IgD-negative memory B cell (primary cell): ENCODE data around the gene RBM48. TPM values are rescaled to one million over a fixed set of nuclear protein-coding genes. Genes with fewer than 3 reads are reported as not detected.
"Not testable (repeated sequence)": the region's sequence is repeated elsewhere in the genome, so short reads cannot be mapped to it uniquely, and the experiment has no call there.

Experiments used
- H3K27ac Mint-ChIP-seq, 3 donors: one replicate each; pipeline ENCODE4 v1.8.0; 2020 to 2022; ENCODE audit warnings: mild to moderate bottlenecking in 3 of 3, mixed read lengths in 3 of 3, moderate library complexity in 1 of 3
- H3K27me3 Mint-ChIP-seq: one replicate; pipeline ENCODE4 v1.8.0; 2021; ENCODE audit warnings: mixed read lengths
- H3K36me3 Mint-ChIP-seq: one replicate; pipeline ENCODE4 v1.8.0; 2020; ENCODE audit warnings: mild to moderate bottlenecking, mixed read lengths
- H3K4me1 Mint-ChIP-seq, 3 donors: one replicate each; pipeline ENCODE4 v1.8.0; 2020 to 2022; ENCODE audit warnings: mixed read lengths in 3 of 3, mild to moderate bottlenecking in 1 of 3
- H3K4me3 Mint-ChIP-seq, 4 donors: one replicate each; pipeline ENCODE4 v1.8.0; 2020 to 2022; ENCODE audit warnings: mild to moderate bottlenecking in 4 of 4, mixed read lengths in 4 of 4, moderate library complexity in 3 of 4
- H3K9me3 Mint-ChIP-seq, 3 donors: one replicate each; pipeline ENCODE4 v1.8.0; 2020 to 2021; ENCODE audit warnings: mixed read lengths in 3 of 3, mild to moderate bottlenecking in 1 of 3
- polyA plus RNA-seq: library from polyadenylated mRNA; unstranded; fragments of 300-500 nt; fragmentation: Illumina TruSeq; gene quantifications from one replicate; pipeline ENCODE4 v1.2.3, GENCODE V29; 2021

RBM48 gene
- 26.6 TPM for polyA plus RNA-seq

DNA sequence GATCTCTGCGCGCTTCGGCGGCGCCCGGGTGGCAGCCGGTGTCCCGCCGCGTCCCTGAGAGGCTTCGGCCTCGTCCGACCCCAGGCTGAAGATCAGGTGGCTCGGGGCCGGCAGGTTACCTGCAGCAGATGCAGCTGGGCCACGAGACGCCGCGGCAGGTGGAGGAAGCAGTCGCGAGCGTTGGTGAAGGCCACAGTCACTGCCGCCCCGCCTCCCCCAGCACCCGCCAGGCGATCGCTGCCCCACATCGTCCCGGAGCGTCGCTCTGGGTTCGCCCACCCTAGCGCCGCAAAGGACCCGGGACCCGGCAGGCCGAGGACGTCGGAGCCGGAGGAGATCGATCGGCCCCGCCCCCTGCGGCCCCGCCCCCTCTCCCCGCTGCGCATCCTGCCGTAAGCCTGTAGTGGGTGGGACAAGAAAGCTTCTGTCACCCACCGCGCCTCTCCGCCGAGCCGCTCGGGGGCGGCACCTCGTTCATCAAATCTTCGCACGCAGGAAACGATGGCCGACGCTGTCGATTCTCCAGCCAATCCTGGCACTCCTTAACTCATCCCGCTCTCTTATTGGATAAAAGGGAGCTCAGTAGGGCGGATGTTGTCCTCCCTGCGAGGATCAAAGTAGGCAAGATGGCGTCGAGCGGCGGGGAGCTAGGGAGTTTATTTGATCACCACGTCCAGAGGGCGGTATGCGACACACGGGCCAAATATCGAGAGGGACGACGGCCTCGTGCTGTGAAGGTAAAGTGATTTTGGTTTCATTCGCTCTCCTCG is at the start of gene RBM48, which contains the start of gene PEX1:
Gene RBM48 (plus strand): TSS at position 608 of the 770 bp plus-strand sequence. CDS start 19 bp downstream, at position 627.
Gene PEX1 (minus strand): TSS at position 333 of the 770 bp plus-strand sequence. CDS start 85 bp downstream, at position 248.
- H3K4me1 Mint-ChIP-seq, result peaks cover 19 to 29% (median 23%) of the 10 kb centered on the region in 3 donors
- peak within 1 kb of the TSS; percentile 87 to 98 (median 97) for H3K4me3 Mint-ChIP-seq

DNA sequence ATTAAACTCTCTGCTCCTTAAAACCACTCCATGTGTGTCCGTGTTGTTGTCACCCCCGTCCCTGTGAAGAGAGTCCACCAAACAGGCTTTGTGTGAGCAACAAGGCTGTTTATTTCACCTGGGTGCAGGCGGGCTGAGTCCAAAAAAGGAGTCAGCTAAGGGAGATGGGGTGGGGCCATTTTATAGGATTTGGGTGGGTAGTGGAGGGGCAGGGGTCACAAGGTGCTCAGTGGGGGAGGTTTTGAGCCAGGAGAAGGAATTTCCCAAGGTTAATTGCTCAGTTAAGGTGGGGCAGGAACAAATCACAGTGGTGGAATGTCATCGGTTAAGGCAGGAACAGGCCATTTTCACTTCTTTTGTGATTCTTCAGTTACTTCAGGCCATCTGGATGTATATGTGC is 49.4 kb upstream of the RBM48 start:
- not testable (repeated sequence) for H3K9me3 Mint-ChIP-seq, H3K4me1 Mint-ChIP-seq, H3K27ac Mint-ChIP-seq, H3K4me3 Mint-ChIP-seq, H3K36me3 Mint-ChIP-seq, H3K27me3 Mint-ChIP-seq

More for the DNA sequence above, at the start of gene RBM48, which contains the start of gene PEX1:
- Mint-ChIP-seq H3K36me3 (peaks cover 2% of the 10 kb centered on the region), H3K27me3 (no peaks in the 10 kb centered on the region), H3K27ac (peak within 1 kb of the TSS; percentile 83 to 99 (median 91)), H3K9me3 (no peaks in the 10 kb centered on the region)

DNA sequence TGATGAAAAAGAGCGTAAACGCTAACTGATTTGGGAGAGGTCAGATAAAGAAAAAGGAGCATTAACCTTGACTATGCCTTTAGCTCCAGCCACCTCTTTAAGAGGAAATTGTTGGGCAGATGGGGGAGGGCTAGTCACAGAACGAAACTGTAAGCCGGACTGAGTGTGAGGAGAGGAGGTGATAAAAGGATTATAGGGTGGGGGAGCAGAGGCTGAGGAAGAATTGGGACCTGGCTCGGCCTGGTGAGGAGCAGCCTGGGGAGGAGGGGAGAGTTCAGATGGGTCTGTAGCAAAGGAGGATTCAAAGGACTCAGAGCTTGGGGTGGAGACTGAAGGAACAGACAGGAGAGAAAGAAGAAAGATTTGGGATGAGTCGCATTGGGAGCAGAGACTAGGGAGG is 45.0 kb upstream of the RBM48 start:
- not testable (repeated sequence) for H3K9me3 Mint-ChIP-seq, H3K27me3 Mint-ChIP-seq, H3K36me3 Mint-ChIP-seq, H3K4me1 Mint-ChIP-seq, H3K27ac Mint-ChIP-seq, H3K4me3 Mint-ChIP-seq

DNA sequence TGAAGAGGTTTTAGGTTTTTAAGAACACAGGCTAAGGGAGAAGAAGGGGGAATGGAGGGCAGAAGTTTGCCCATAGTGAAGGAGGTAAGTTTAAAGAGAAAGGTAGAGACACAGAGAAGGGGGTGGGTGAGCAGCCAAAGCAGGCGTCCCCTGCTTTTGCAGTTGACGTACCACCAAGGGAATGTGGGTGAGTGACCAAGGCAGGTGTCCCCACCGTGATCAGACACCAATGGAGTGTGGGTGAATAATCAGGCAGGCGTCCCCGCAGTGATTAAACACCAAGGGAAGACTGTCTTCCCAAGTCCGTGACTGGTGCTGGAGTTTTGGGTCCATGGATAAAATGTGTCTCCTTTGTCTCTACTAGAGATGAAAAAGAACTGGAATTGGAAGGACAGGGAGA is 44.4 kb upstream of the RBM48 start:
- H3K9me3 Mint-ChIP-seq, H3K4me3 Mint-ChIP-seq, H3K27me3 Mint-ChIP-seq, H3K36me3 Mint-ChIP-seq, H3K4me1 Mint-ChIP-seq, H3K27ac Mint-ChIP-seq: not testable (repeated sequence)

DNA sequence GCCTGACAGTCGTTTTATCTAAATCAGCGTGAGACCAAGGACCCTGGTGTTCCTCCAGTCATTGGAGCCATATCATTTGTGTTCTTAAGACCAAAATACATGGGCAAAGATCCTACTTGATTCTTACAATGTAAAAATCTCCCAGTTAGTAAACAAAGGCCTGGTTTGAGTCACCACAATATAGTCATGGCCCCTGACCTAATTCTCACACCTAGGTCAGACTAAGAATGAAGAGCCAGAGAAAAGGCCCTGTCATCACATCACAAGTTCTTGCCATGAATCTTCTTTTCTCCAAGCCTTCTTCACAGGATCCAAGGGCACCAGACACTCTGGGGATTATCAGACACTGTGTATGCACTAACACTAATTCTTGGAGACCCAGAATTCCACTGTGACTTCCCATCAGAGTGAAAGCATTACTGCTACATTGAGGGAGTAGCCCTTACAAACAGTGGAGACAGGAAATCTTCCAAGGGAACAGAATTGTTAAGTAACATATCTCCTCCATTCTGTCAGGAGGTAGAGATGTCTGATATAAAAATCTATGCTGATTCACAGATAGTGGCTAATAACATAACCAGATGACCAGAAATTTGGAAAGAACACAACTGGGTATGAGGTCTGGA is 43.2 kb upstream of the RBM48 start:
- H3K4me3 Mint-ChIP-seq, result no peak overlapping the region
- H3K27me3 Mint-ChIP-seq, result no peaks in the 10 kb centered on the region
- H3K4me1 Mint-ChIP-seq, result no peaks in the 10 kb centered on the region
- no peaks in the 10 kb centered on the region for H3K36me3 Mint-ChIP-seq
- no peaks in the 10 kb centered on the region for H3K9me3 Mint-ChIP-seq
- no peak overlapping the region for H3K27ac Mint-ChIP-seq

DNA sequence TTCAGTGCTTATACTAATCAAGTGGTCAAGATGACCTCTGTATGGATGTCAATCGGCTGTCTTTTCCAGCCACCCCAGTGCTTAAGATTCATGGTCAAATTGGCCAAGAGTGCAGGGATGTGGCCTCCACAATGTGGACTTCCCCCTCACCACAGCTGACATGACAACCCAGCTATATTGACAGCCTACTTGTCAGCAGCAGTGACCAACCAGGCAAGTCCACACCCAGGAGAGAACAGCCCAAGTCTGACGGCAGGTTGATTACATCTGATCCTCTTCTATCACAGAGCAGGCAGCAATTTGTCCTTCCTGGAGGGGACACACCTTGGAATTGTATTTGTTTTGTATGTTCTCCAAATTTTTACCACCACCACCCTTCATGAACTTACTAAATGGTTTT is 42.6 kb upstream of the RBM48 start:
- peaks cover 1% of the 10 kb centered on the region for H3K36me3 Mint-ChIP-seq
- no peaks in the 10 kb centered on the region for H3K4me1 Mint-ChIP-seq
- H3K4me3 Mint-ChIP-seq, result no peak overlapping the region
- H3K27me3 Mint-ChIP-seq, result no peaks in the 10 kb centered on the region
- H3K9me3 Mint-ChIP-seq, result no peaks in the 10 kb centered on the region
- H3K27ac Mint-ChIP-seq, result no peak overlapping the region

DNA sequence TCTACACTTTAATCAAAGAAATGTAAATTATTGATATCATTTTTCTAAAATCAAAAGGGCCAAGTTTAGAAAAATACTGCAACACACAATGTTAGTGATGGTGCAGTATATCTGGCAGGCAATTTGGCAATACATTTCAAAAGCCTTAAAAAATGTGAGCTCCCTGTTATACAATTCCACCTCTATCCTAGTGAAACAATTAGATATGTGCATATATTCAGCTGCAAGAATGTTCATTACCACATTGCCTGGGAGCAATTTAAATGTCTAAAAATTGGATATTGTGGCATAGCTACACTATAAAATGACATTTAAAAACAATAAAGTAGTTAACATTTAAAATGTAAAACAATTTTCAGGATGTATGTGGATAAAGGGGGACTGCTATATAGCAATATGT is 40.8 kb upstream of the RBM48 start:
- Mint-ChIP-seq H3K36me3 (peaks cover 3% of the 10 kb centered on the region), H3K27ac (no peak overlapping the region), H3K27me3 (no peaks in the 10 kb centered on the region), H3K4me3 (no peak overlapping the region), H3K9me3 (no peaks in the 10 kb centered on the region), H3K4me1 (no peaks in the 10 kb centered on the region)

DNA sequence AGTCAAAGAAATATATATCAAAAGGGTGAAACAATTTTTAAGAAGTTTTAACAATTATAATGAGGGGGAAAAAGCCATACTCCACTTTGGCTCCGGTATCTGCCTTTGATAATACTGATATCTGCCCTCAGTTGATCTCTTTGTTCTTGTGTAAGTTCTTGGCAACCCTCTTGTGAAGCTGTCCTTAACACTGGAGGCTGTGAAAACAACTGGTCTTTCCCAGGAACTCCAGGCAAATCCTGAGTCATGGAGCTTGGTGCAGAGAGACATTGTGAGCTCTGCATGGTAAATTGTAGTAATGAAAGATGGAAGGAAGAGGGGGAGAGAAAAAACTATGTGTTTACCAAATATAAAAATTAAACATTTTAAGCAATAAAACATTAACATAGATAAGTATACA is 39.0 kb upstream of the RBM48 start:
- Mint-ChIP-seq H3K9me3 (no peaks in the 10 kb centered on the region), H3K4me3 (no peak overlapping the region), H3K27ac (no peak overlapping the region), H3K27me3 (no peaks in the 10 kb centered on the region), H3K36me3 (peaks cover 5% of the 10 kb centered on the region), H3K4me1 (no peaks in the 10 kb centered on the region)

DNA sequence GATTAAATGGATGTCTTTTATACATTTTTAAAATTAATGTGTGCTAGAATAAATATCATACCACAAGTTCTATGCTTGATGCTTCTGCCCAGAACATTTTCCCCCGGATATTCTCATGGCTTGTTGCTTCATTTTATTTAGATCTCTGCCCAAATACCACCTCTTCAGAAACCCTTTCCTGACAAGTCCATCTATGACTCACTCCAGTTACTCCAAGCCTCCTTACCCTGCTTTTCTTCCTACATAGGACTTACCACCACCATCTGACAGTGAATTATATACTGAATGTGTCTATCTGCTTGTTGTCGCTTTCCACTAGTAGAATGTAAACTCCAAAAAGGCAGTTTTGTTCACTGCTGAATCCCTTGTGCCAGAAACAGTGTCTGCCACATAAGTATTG is 31.7 kb upstream of the RBM48 start:
- Mint-ChIP-seq H3K9me3 (no peaks in the 10 kb centered on the region), H3K36me3 (peaks cover 4% of the 10 kb centered on the region), H3K4me1 (no peaks in the 10 kb centered on the region), H3K4me3 (no peak overlapping the region), H3K27me3 (no peaks in the 10 kb centered on the region), H3K27ac (no peak overlapping the region)

DNA sequence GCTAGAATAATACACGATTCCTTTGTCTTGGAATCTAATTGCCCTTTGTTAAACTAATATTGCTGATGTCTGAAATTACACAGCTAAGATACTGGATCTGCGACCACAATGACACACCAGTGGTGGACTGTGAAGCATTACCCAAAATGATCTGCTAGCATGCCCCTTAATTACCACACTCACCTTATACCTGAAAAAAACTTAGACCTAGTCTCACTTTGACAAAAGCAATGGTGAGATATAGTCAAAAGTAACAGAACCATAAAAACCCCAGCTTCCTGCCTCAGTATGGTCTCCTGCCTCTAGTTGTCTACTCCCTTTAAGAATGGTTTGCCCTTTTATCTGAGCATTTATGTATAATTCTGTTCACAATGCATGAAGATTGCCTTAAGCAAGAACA is 30.0 kb upstream of the RBM48 start:
- peaks cover 4% of the 10 kb centered on the region for H3K36me3 Mint-ChIP-seq
- H3K9me3 Mint-ChIP-seq, result no peaks in the 10 kb centered on the region
- no peaks in the 10 kb centered on the region for H3K27me3 Mint-ChIP-seq
- H3K4me1 Mint-ChIP-seq, result no peaks in the 10 kb centered on the region
- H3K4me3 Mint-ChIP-seq, result no peak overlapping the region
- H3K27ac Mint-ChIP-seq, result peak overlapping the region in 1 of 3 donors; percentile 87

DNA sequence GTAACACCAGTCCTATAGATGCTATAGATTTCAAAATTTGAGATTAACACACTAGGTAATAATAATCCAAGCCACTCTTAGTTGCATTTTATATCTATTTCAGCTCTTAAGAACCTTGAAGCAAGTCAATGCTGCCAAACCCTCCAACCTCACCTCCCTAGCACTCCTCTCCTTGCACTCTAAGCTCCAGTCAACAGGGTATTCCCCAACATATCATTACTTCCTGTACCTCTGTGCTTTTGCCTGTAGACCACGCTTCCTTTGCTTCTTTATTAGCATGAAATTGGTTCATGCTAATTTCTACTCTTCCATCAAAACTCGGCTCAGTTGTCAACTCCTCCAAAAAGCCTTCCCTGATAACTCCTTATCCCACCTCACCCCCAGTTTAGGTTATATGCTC is 24.8 kb upstream of the RBM48 start:
- H3K4me3 Mint-ChIP-seq, result no peak overlapping the region
- no peaks in the 10 kb centered on the region for H3K27me3 Mint-ChIP-seq
- H3K9me3 Mint-ChIP-seq, result no peaks in the 10 kb centered on the region
- peaks cover 4% of the 10 kb centered on the region for H3K36me3 Mint-ChIP-seq
- H3K27ac Mint-ChIP-seq, result no peak overlapping the region
- H3K4me1 Mint-ChIP-seq, result no peaks in the 10 kb centered on the region

DNA sequence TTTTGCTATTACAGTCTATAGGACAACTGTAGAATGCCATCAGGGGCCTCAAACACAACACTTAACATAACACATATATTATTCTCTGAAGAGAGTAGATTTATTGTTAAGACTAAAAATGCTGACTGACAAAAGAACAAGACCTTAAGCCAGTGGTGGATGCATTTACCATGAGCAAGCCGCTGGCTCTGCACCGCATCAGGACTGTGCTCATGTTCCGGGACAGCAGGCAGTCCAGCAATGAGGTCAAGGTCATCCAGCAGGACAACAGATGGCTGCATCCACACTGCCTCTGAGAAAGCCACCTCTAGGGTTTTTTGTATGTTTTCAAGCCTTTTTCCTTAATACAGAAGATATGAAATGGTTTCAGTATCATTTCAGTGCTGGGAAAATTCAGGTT is 24.0 kb upstream of the RBM48 start:
- no peaks in the 10 kb centered on the region for H3K9me3 Mint-ChIP-seq
- H3K4me3 Mint-ChIP-seq, result no peak overlapping the region
- H3K4me1 Mint-ChIP-seq, result no peaks in the 10 kb centered on the region
- H3K27me3 Mint-ChIP-seq, result no peaks in the 10 kb centered on the region
- H3K36me3 Mint-ChIP-seq, result peaks cover 3% of the 10 kb centered on the region
- no peak overlapping the region for H3K27ac Mint-ChIP-seq

DNA sequence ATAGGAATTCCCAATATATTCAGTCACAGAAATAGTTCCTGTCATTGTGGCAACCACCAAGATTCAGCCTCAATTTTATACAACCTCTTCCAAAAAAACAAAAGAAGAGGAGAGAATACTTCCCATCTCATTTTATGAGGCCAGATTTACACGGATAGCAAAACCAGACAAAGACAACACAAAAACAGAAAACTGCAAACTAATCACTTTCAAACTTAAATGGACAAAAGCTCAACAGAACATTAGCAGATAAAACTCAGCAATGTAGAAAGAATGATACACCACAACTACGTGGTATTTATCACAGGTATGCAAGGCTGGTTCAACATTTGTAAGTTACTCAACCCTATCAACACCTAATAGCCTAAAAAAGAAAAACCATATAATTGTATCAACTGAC is 22.2 kb upstream of the RBM48 start:
- Mint-ChIP-seq H3K4me1 (no peaks in the 10 kb centered on the region), H3K4me3 (no peak overlapping the region), H3K27me3 (no peaks in the 10 kb centered on the region)

DNA sequence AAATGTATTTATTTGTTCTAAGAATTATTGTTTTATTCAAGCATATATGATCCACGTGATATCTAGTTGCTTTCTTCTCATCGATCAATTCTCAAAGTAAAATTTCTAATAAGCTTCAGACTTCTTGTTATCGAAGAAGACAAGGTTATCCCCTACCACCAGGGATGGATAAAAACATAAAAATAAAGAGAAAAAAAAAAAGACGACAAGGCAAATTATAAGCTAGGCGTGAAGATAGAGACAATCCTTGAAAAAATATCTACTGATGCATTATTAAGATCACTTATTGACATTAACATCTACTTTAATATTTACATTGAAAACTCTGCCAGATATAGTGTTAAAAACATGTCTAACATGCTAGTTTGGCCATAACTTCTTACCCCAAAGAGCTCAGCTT is 19.6 kb upstream of the RBM48 start:
- Mint-ChIP-seq H3K36me3 (peaks cover 3% of the 10 kb centered on the region), H3K27me3 (no peaks in the 10 kb centered on the region), H3K27ac (no peak overlapping the region), H3K4me1 (no peaks in the 10 kb centered on the region), H3K4me3 (no peak overlapping the region), H3K9me3 (no peaks in the 10 kb centered on the region)

More for the DNA sequence above, 22.2 kb upstream of the RBM48 start:
- Mint-ChIP-seq H3K27ac (no peak overlapping the region), H3K36me3 (peaks cover 3% of the 10 kb centered on the region), H3K9me3 (no peaks in the 10 kb centered on the region)

DNA sequence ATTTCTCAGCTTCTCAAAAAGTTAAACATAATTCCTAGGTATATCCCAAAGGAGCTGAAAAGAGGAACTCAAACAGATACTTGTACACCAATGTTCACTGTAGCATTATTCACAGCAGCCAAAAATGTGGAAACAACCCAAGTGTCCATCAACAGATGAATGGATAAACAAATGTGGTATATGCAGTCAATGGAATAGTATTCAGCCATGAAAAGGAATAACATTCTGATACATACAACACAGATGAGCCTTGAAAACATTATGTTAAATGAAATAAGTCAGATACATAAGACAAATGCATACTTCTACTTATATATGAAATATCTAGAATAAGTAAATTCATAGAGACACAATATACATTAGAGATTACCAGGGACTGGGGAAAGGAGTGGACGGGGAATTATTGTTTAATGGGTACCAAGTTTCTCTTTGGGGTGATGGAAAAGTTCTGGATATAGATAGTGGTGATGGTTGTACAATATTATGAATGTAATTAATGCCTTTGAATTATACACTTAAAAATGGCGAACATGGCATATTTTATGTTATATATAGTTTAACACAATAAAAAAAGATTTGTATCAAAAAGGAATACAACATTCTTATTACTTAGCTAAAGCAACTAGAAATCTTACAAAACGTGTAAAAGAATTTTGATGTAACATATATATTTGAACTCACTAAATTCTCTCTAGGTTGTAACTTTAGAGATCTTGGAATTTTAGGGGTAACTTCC is 15.3 kb upstream of the RBM48 start:
- H3K36me3 Mint-ChIP-seq, result peaks cover 9% of the 10 kb centered on the region
- no peaks in the 10 kb centered on the region for H3K27me3 Mint-ChIP-seq
- H3K4me1 Mint-ChIP-seq, result no peaks in the 10 kb centered on the region
- H3K4me3 Mint-ChIP-seq, result no peak overlapping the region
- no peaks in the 10 kb centered on the region for H3K9me3 Mint-ChIP-seq
- H3K27ac Mint-ChIP-seq, result no peak overlapping the region
